GM19372 (cell line): ENCODE measurements around the gene CXCR2.

Experiments used
- ATAC-seq: cut with Tn5 transposase; IDR thresholded peaks from one replicate; pipeline ENCODE4 v1.9.1; 2021; ENCODE audit warnings: mild to moderate bottlenecking, low read depth, moderate library complexity; ENCODE audit not compliant: unreplicated experiment

CXCR2 gene

GRCh38 chr2:218179782-218180181, 54.0 kb downstream of the CXCR2 start:
- no peak for ATAC-seq

GRCh38 chr2:218180467-218181114, 54.8 kb downstream of the CXCR2 start:
- ATAC-seq = no peak

- ATAC-seq = no peak
Measured at GRCh38 chr2:218184331-218184730, 58.5 kb downstream of the CXCR2 start.

GRCh38 chr2:218186355-218186766, 60.5 kb downstream of the CXCR2 start:
- no peak for ATAC-seq
